Smooth muscle cell (in vitro differentiated cells): ENCODE data around the gene WEE2. TPM values are rescaled to one million over a fixed set of nuclear protein-coding genes. Genes with fewer than 3 reads are reported as not detected.

Experiments used
- DNase-seq: peaks from one replicate; lab custom pipeline; 2025; ENCODE audit not compliant: unreplicated experiment; lab: John Stamatoyannopoulos, UW
- H2AFZ ChIP-seq: fragments of 200-600 bp; sonication (generic); 2 replicates; pipeline ENCODE4 v1.6.0; 2016; ENCODE audit warnings: antibody characterized with exemption, low read depth, mild to moderate bottlenecking
- H3F3A ChIP-seq: fragments of 200-600 bp; sonication (generic); 2 replicates; pipeline ENCODE4 v1.6.0; 2017; ENCODE audit warnings: antibody characterized with exemption, low read depth
- H3K27ac ChIP-seq: fragments of 200-600 bp; sonication (generic); 2 replicates; pipeline ENCODE4 v1.5.1; 2016; ENCODE audit warnings: low read depth, mild to moderate bottlenecking
- H3K27me3 ChIP-seq: fragments of 200-600 bp; sonication (generic); 2 replicates; pipeline ENCODE4 v1.6.1; 2016; ENCODE audit warnings: low read depth, mild to moderate bottlenecking
- H3K36me3 ChIP-seq: fragments of 200-600 bp; sonication (generic); 2 replicates; pipeline ENCODE4 v1.5.1; 2016; ENCODE audit warnings: low read depth
- H3K4me1 ChIP-seq: fragments of 200-600 bp; sonication (generic); 2 replicates; pipeline ENCODE4 v1.5.1; 2016; ENCODE audit warnings: low read depth
- H3K4me2 ChIP-seq: fragments of 200-600 bp; sonication (generic); 2 replicates; pipeline ENCODE4 v1.6.0; 2016; ENCODE audit warnings: mild to moderate bottlenecking
- H3K4me3 ChIP-seq: fragments of 200-600 bp; sonication (generic); 2 replicates; pipeline ENCODE4 v1.5.1; 2016; ENCODE audit warnings: mild to moderate bottlenecking
- H3K79me2 ChIP-seq: fragments of 200-600 bp; sonication (generic); 2 replicates; pipeline ENCODE4 v1.6.0; 2016; ENCODE audit warnings: low read depth, mild to moderate bottlenecking
- H3K9ac ChIP-seq: fragments of 200-600 bp; sonication (generic); 2 replicates; pipeline ENCODE4 v1.6.0; 2016; ENCODE audit warnings: low read depth
- H3K9me3 ChIP-seq: fragments of 200-600 bp; sonication (generic); replicated peaks from 2 replicates; pipeline ENCODE4 v1.5.1; 2016; ENCODE audit warnings: low read depth
- H4K20me1 ChIP-seq: fragments of 200-600 bp; sonication (generic); 2 replicates; pipeline ENCODE4 v1.6.0; 2016; ENCODE audit warnings: low read depth
- CTCF ChIP-seq: fragments of 200-600 bp; sonication (generic); IDR thresholded peaks from 2 replicates; pipeline ENCODE4 v1.5.1; 2017; ENCODE audit warnings: borderline replicate concordance, mild to moderate bottlenecking, antibody characterized with exemption; ENCODE audit not compliant: insufficient read depth, poor library complexity, severe bottlenecking
- WGBS: methylation state at CpG from one replicate; pipeline ENCODE4 v1.1.7; 2016; ENCODE audit warnings: low lambda C conversion rate; 5-methylcytosine and 5-hydroxymethylcytosine counted together
- polyA plus RNA-seq: library from polyadenylated mRNA; unstranded; fragments of >200 nt; fragmentation: Nextera tagmentation; extraction: Ambion mirVana; gene quantifications from 2 replicates; pipeline ENCODE4 v1.2.1, GENCODE V29; 2016
- total RNA-seq: library from RNA; depleted of rRNA; stranded (reverse); fragments of >200 nt; gene quantifications from 2 replicates; pipeline ENCODE4 v1.2.3, GENCODE V29; 2014

The WEE2 gene
- total and polyA plus RNA-seq, 2 experiments from 2014 or later = not detected

- Histone ChIP-seq H3K36me3 (no peaks in the 10 kb centered on the region), H3K27ac (no peak overlapping the region), H3K79me2 (no peaks in the 10 kb centered on the region), H3K4me1 (no peaks in the 10 kb centered on the region), H3K9me3 (no peaks in the 10 kb centered on the region), H2AFZ (no peak overlapping the region), H3K27me3 (peaks cover 4% of the 10 kb centered on the region), H4K20me1 (no peaks in the 10 kb centered on the region), H3K4me3 (no peak overlapping the region), H3K9ac (no peak overlapping the region), H3K4me2 (no peak overlapping the region), H3F3A (no peaks in the 10 kb centered on the region)
- no peak for TF ChIP-seq CTCF
- 75% methylated on average over 6 of the region's 6 CpGs for WGBS
- no peak for DNase-seq
Measured at GRCh38 chr7:141715794-141716689, 7.9 kb downstream of the WEE2 start.

GRCh38 chr7:141717450-141717849 is 9.3 kb downstream of the WEE2 start:
- no peak for DNase-seq
- Histone ChIP-seq H2AFZ (no peak overlapping the region), H3K9me3 (no peaks in the 10 kb centered on the region), H3K4me2 (no peak overlapping the region), H3K79me2 (no peaks in the 10 kb centered on the region), H3K27me3 (peaks cover 4% of the 10 kb centered on the region), H3K27ac (no peak overlapping the region), H3K4me1 (no peaks in the 10 kb centered on the region), H3F3A (no peaks in the 10 kb centered on the region), H3K4me3 (no peak overlapping the region), H3K9ac (no peak overlapping the region), H4K20me1 (no peaks in the 10 kb centered on the region), H3K36me3 (no peaks in the 10 kb centered on the region)
- TF ChIP-seq CTCF = no peak
- WGBS = 91% methylated on average over 1 of the region's 1 CpG

- no peaks in the 10 kb centered on the region for H3K36me3 ChIP-seq
- no peak overlapping the region for H3K9ac ChIP-seq
- no peaks in the 10 kb centered on the region for H3F3A ChIP-seq
- H3K27me3 ChIP-seq = no peaks in the 10 kb centered on the region
- 92% methylated on average over 2 of the region's 2 CpGs for WGBS
- no peaks in the 10 kb centered on the region for H3K9me3 ChIP-seq
- H4K20me1 ChIP-seq = no peaks in the 10 kb centered on the region
- H3K4me2 ChIP-seq = no peak overlapping the region
- H3K79me2 ChIP-seq = no peaks in the 10 kb centered on the region
- no peak for TF ChIP-seq CTCF
- no peak overlapping the region for H3K27ac ChIP-seq
- H3K4me3 ChIP-seq = no peak overlapping the region
- DNase-seq = no peak
- no peak overlapping the region for H2AFZ ChIP-seq
- H3K4me1 ChIP-seq = no peaks in the 10 kb centered on the region
Measured at GRCh38 chr7:141722529-141722928, 14.4 kb downstream of the WEE2 start.

GRCh38 chr7:141729020-141729419 is 20.9 kb downstream of the WEE2 start:
- no peaks in the 10 kb centered on the region for H3K9me3 ChIP-seq
- H3K27ac ChIP-seq = no peak overlapping the region
- WGBS = 89% methylated on average over 1 of the region's 1 CpG
- no peaks in the 10 kb centered on the region for H3K27me3 ChIP-seq
- H3K4me1 ChIP-seq = no peaks in the 10 kb centered on the region
- H3K36me3 ChIP-seq = no peaks in the 10 kb centered on the region
- no peak for DNase-seq
- no peak for TF ChIP-seq CTCF
- H3K4me2 ChIP-seq = no peak overlapping the region
- H2AFZ ChIP-seq = no peak overlapping the region
- H4K20me1 ChIP-seq = no peaks in the 10 kb centered on the region
- no peaks in the 10 kb centered on the region for H3K79me2 ChIP-seq
- no peak overlapping the region for H3K9ac ChIP-seq
- H3F3A ChIP-seq = no peaks in the 10 kb centered on the region
- no peak overlapping the region for H3K4me3 ChIP-seq
